Measurements from ENCODE around the gene SLC8A1.

Gene SLC8A1

GRCh38 chr2:40466332-40466906 is 14.5 kb upstream of the SLC8A1 start:
- no peak for DNase-seq (ENCODE audit: low spot score)
- no peak for TF ChIP-seq CTCF (conservative IDR thresholded peaks at IDR 0.05; ENCODE audit: low read depth)
- POLR2A ChIA-PET (ENCODE audit: low non-redundant PET) = no interaction called here
- H3K27ac ChIP-seq = no peak overlapping the region
- CTCF ChIA-PET = no interaction called here

GRCh38 chr2:40463112-40463511 is 11.2 kb upstream of the SLC8A1 start:
- DNase-seq (ENCODE audit: low spot score) = no peak
- ChIA-PET CTCF (interaction anchor here (0.6 kb wide), 1 partner anchor 111 kb away, joined by 7 read pairs; no protein-coding TSS in a partner anchor), POLR2A (ENCODE audit: low non-redundant PET) (no interaction called here)
- no peak overlapping the region for H3K27ac ChIP-seq
- TF ChIP-seq CTCF (conservative IDR thresholded peaks at IDR 0.05; ENCODE audit: low read depth) = no peak

GRCh38 chr2:40458271-40458794 is 6.4 kb upstream of the SLC8A1 start:
- ChIA-PET POLR2A (ENCODE audit: low non-redundant PET) (no interaction called here), CTCF (interaction anchor here (0.7 to 1.1 kb wide), 2 partner anchors 21 to 234 kb away, joined by 3 read pairs; no protein-coding TSS in a partner anchor)
- no peak for TF ChIP-seq CTCF (conservative IDR thresholded peaks at IDR 0.05; ENCODE audit: low read depth)
- no peak for DNase-seq (ENCODE audit: low spot score)
- no peak overlapping the region for H3K27ac ChIP-seq

GRCh38 chr2:40457837-40458236 is 5.9 kb upstream of the SLC8A1 start:
- DNase-seq (ENCODE audit: low spot score) = no peak
- CTCF ChIA-PET = interaction anchor here (0.7 to 1.1 kb wide), 2 partner anchors 22 to 234 kb away, joined by 3 read pairs; no protein-coding TSS in a partner anchor

GRCh38 chr2:40457366-40457765 is 5.5 kb upstream of the SLC8A1 start:
- POLR2A ChIA-PET (ENCODE audit: low non-redundant PET) = no interaction called here
- H3K27ac ChIP-seq = no peak overlapping the region
- DNase-seq (ENCODE audit: low spot score) = no peak
- CTCF ChIA-PET = no interaction called here
- no peak for TF ChIP-seq CTCF (conservative IDR thresholded peaks at IDR 0.05; ENCODE audit: low read depth)

More at GRCh38 chr2:40457837-40458236, 5.9 kb upstream of the SLC8A1 start:
- H3K27ac ChIP-seq = no peak overlapping the region
- TF ChIP-seq CTCF (conservative IDR thresholded peaks at IDR 0.05; ENCODE audit: low read depth) = no peak
- POLR2A ChIA-PET (ENCODE audit: low non-redundant PET) = no interaction called here

- no peak for DNase-seq (ENCODE audit: low spot score)
- POLR2A ChIA-PET (ENCODE audit: low non-redundant PET) = no interaction called here
- CTCF ChIA-PET = no interaction called here
- no peak for TF ChIP-seq CTCF (conservative IDR thresholded peaks at IDR 0.05; ENCODE audit: low read depth)
- no peak overlapping the region for H3K27ac ChIP-seq
Observed at GRCh38 chr2:40456926-40457325, 5.0 kb upstream of the SLC8A1 start.
